Naive thymus-derived CD4-positive, alpha-beta T cell (primary cell): Measurements from ENCODE around the gene PPRC1. TPM values are rescaled to one million over a fixed set of nuclear protein-coding genes. Genes with fewer than 3 reads are reported as not detected.

Experiments used
- ATAC-seq: fragments of 150-1000 bp; cut with Tn5 transposase; 2 replicates; pipeline ENCODE4 v1.10.0; 2021; ENCODE audit warnings: mild to moderate bottlenecking, moderate library complexity
- CTCF ChIA-PET: fragments of 350-600 bp; sonication (Branson Sonifier 250); formaldehyde crosslinking; loops from one replicate; lab custom pipeline; 2021; ENCODE audit warnings: antibody characterized with exemption; lab: Charles Lee
- POLR2A ChIA-PET: fragments of 350-600 bp; sonication (Branson Sonifier 250); formaldehyde crosslinking; loops from one replicate; lab custom pipeline; 2021; ENCODE audit warnings: antibody characterized with exemption, inconsistent platforms; lab: Charles Lee
- DNase-seq, 9 donors: peaks; one replicate each; pipeline versions ENCODE4 v3.0.0 to v3.0.0-alpha.2; 2020 to 2022; ENCODE audit warnings: mixed read lengths in 1 of 9
- H3K27ac ChIP-seq: one replicate; pipeline ENCODE4 v1.7.0; 2013; ENCODE audit warnings: mild to moderate bottlenecking, low read depth, low read length, moderate library complexity
- H3K27me3 ChIP-seq, 2 donors: one replicate each; pipeline ENCODE4 v1.7.0; 2013; ENCODE audit warnings: low read length in 2 of 2, mild to moderate bottlenecking in 2 of 2, moderate library complexity in 2 of 2; ENCODE audit not compliant: control insufficient read depth in 2 of 2, insufficient read depth in 2 of 2
- H3K36me3 ChIP-seq, 3 experiments: 1 replicate in 2 of 3; 2 replicates in 1 of 3; pipeline ENCODE4 v1.7.0; 2013; ENCODE audit warnings: low read length in 3 of 3, mild to moderate bottlenecking in 3 of 3, moderate library complexity in 1 of 3; ENCODE audit not compliant: insufficient read depth in 3 of 3, control insufficient read depth in 2 of 3
- H3K4me1 ChIP-seq, 2 donors: one replicate each; pipeline ENCODE4 v1.7.0; 2013; ENCODE audit warnings: low read length in 2 of 2, mild to moderate bottlenecking in 2 of 2, moderate library complexity in 1 of 2; ENCODE audit not compliant: control insufficient read depth in 2 of 2, insufficient read depth in 2 of 2
- H3K4me3 ChIP-seq: 2 replicates; pipeline ENCODE4 v1.7.0; 2013; ENCODE audit warnings: mild to moderate bottlenecking, low read length
- H3K9me3 ChIP-seq, 3 experiments: 1 replicate in 2 of 3; 2 replicates in 1 of 3; pipeline ENCODE4 v1.7.0; 2013; ENCODE audit warnings: low read length in 3 of 3; ENCODE audit not compliant: control insufficient read depth in 2 of 3
- H3K27ac Mint-ChIP-seq, 9 donors: one replicate each; pipeline ENCODE4 v1.8.0; 2020 to 2022; ENCODE audit warnings: mixed read lengths in 9 of 9, mild to moderate bottlenecking in 8 of 9, moderate library complexity in 5 of 9, inconsistent platforms in 2 of 9
- H3K27me3 Mint-ChIP-seq, 5 donors: one replicate each; pipeline ENCODE4 v1.8.0; 2021 to 2022; ENCODE audit warnings: mixed read lengths in 5 of 5, mild to moderate bottlenecking in 1 of 5
- H3K36me3 Mint-ChIP-seq, 5 donors: one replicate each; pipeline ENCODE4 v1.8.0; 2020 to 2022; ENCODE audit warnings: mixed read lengths in 5 of 5, mild to moderate bottlenecking in 3 of 5, inconsistent platforms in 1 of 5
- H3K4me1 Mint-ChIP-seq, 7 donors: one replicate each; pipeline ENCODE4 v1.8.0; 2020 to 2022; ENCODE audit warnings: mixed read lengths in 7 of 7, mild to moderate bottlenecking in 3 of 7, inconsistent platforms in 1 of 7
- H3K4me3 Mint-ChIP-seq, 10 donors: one replicate each; pipeline ENCODE4 v1.8.0; 2020 to 2022; ENCODE audit warnings: mild to moderate bottlenecking in 10 of 10, mixed read lengths in 10 of 10, moderate library complexity in 6 of 10, inconsistent platforms in 2 of 10
- H3K9me3 Mint-ChIP-seq, 11 donors: one replicate each; pipeline ENCODE4 v1.8.0; 2020 to 2022; ENCODE audit warnings: mixed read lengths in 11 of 11, mild to moderate bottlenecking in 4 of 11, inconsistent platforms in 1 of 11, moderate library complexity in 1 of 11
- intact Hi-C, 2 donors: fragments of 100-400 bp; cut with micrococcal nuclease; formaldehyde crosslinking; loops; one replicate each; pipeline ENCODE4 v1.15.1; 2023
- polyA plus RNA-seq, 2 donors: library from polyadenylated mRNA; unstranded; fragments of 300-500 nt; fragmentation: Illumina TruSeq; gene quantifications; one replicate each; pipeline ENCODE4 v1.2.3, GENCODE V29; 2021
- total RNA-seq, 6 experiments: library from RNA in 5 of 6; stranded (reverse) in 5 of 6; gene quantifications; 1 replicate in 5 of 6; 2 replicates in 1 of 6; pipeline ENCODE4 v1.2.3 and lab custom pipeline; 2021 to 2026

The PPRC1 gene
- total and polyA plus RNA-seq, 7 experiments from 2014 or later = 9.7 to 56.5 (median 35.7) TPM

DNA sequence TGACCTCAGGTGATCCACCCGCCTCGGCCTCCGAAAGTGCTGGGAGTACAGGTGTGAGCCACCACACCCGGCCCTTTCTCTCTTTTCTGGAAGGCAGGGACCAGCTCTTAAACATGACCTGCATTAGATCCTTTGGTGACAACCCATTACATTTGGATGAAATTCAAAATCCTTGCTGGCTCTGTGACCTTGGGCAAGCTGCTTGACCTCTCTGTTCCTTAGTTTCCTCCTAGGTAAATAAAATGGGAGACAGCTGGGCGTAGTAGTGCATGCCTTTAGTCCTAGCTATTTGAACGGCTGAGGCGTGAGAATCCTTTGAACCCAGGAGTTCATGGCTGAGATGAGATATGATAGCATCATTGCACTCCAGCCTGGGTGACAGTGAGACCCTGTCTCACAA is 36.4 kb upstream of the PPRC1 start:
- Histone ChIP-seq H3K4me1 (no peaks in the 10 kb centered on the region), H3K36me3 (peaks cover 0 to 6% (median 0%) of the 10 kb centered on the region in 3 experiments), H3K27me3 (no peaks in the 10 kb centered on the region), H3K4me3 (no peak overlapping the region), H3K27ac (no peak overlapping the region), H3K9me3 (no peaks in the 10 kb centered on the region)
- Mint-ChIP-seq H3K27me3 (no peaks in the 10 kb centered on the region), H3K4me3 (no peak overlapping the region), H3K27ac (no peak overlapping the region), H3K9me3 (no peaks in the 10 kb centered on the region), H3K4me1 (peaks cover 0 to 2% (median 0%) of the 10 kb centered on the region in 7 donors), H3K36me3 (peaks cover 0 to 11% (median 3%) of the 10 kb centered on the region in 5 donors)
- no peak for DNase-seq
- ChIA-PET POLR2A (interaction anchor here (0.5 kb wide), 1 partner anchor 32 kb away, joined by 3 read pairs; no protein-coding TSS in a partner anchor), CTCF (no interaction called here)
- ATAC-seq = no peak
- intact Hi-C loops = no loop called here

DNA sequence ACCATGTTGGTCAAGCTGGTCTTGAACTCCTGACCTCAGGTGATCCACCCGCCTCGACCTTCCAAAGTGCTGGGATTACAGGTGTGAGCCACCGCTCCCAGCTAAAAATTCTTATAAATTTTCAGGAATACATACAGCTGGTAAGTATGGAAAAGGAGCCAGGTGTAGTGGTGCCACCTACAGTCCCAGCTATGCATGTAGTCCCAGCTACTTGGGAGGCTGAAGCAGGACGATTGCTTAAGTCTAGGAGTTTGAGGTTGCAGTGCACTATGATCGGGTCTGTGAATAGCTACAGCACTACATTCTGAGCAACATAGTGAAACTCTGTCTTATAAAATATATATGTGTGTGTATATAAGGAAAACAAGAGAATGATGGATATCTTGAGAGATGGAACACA is 31.7 kb upstream of the PPRC1 start:
- H3K27me3 Mint-ChIP-seq = no peaks in the 10 kb centered on the region
- ChIA-PET CTCF (no interaction called here), POLR2A (interaction anchor here (4.3 kb wide), 1 partner anchor 12 kb away, joined by 19 read pairs; no protein-coding TSS in a partner anchor)
- H3K36me3 ChIP-seq = peaks cover 0 to 6% (median 0%) of the 10 kb centered on the region in 3 experiments
- H3K27ac ChIP-seq = no peak overlapping the region
- H3K36me3 Mint-ChIP-seq = peaks cover 0 to 13% (median 0%) of the 10 kb centered on the region in 5 donors
- no peak overlapping the region for H3K4me3 ChIP-seq
- intact Hi-C loops = no loop called here
- no peaks in the 10 kb centered on the region for H3K9me3 ChIP-seq
- H3K27ac Mint-ChIP-seq = no peak overlapping the region
- H3K4me1 Mint-ChIP-seq = peaks cover 9 to 18% (median 14%) of the 10 kb centered on the region in 7 donors
- ATAC-seq (no peak), DNase-seq (no peak)
- no peaks in the 10 kb centered on the region for H3K9me3 Mint-ChIP-seq
- H3K4me3 Mint-ChIP-seq = no peak overlapping the region
- H3K27me3 ChIP-seq = no peaks in the 10 kb centered on the region
- no peaks in the 10 kb centered on the region for H3K4me1 ChIP-seq

DNA sequence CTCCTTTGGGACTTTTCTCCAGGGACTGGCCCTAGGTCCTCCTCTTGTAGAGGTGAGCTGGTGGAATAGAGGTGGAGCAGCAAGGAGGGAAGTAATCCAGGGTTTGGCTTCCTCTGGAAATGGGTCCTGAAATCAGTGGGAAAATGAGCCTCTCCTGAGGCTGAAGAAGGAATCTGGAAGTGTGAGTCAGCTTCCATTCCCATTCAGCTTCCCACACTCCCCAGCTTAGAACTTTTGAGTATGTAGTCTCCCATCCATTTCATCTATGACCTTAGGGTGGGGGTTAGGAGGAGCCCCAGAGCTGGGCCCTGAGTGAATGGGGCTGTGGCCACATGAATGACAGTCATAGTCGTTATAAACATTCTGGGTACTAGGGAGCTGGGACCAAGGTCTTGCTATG is 30.4 kb upstream of the PPRC1 start:
- intact Hi-C loops = no loop called here
- peaks cover 0 to 15% (median 0%) of the 10 kb centered on the region in 3 experiments for H3K36me3 ChIP-seq
- H3K4me1 Mint-ChIP-seq = peaks cover 9 to 20% (median 16%) of the 10 kb centered on the region in 7 donors
- H3K27me3 ChIP-seq = no peaks in the 10 kb centered on the region
- peaks cover 0 to 11% (median 0%) of the 10 kb centered on the region in 5 donors for H3K36me3 Mint-ChIP-seq
- ATAC-seq = no peak
- POLR2A ChIA-PET = interaction anchor here (1.5 to 4.3 kb wide), 3 partner anchors 10 to 22 kb away, joined by 5 to 19 read pairs (median 6); no protein-coding TSS in a partner anchor
- H3K27me3 Mint-ChIP-seq = no peaks in the 10 kb centered on the region
- no peaks in the 10 kb centered on the region for H3K9me3 Mint-ChIP-seq
- CTCF ChIA-PET = interaction anchor here (0.9 to 1.2 kb wide), 2 partner anchors 10 to 16 kb away, joined by 3 read pairs; no protein-coding TSS in a partner anchor
- H3K9me3 ChIP-seq = no peaks in the 10 kb centered on the region
- H3K4me3 ChIP-seq = no peak overlapping the region
- H3K27ac ChIP-seq = no peak overlapping the region
- no peak for DNase-seq
- no peak overlapping the region for H3K4me3 Mint-ChIP-seq
- no peaks in the 10 kb centered on the region for H3K4me1 ChIP-seq
- no peak overlapping the region for H3K27ac Mint-ChIP-seq

DNA sequence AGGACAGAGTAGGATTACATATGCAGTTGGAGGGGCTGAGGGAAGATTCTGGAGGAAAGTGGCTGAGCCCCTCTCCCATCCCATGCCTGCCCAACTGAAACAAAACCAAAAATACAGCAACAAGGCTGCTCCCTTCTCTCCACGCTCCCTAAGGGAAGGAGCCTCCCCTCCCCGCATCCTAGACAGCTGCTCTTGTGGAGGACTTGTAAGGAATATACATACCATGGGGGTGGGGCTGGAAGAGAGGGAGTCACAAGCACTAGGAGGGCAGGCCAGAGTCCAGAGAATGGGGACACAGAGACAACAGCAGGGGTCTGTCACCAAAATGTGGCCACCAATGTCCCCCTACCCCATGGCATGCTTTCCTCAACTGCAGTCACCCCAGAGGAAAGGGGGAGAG is 25.8 kb upstream of the PPRC1 start:
- Mint-ChIP-seq H3K36me3 (peaks cover 0 to 40% (median 13%) of the 10 kb centered on the region in 5 donors), H3K4me1 (peaks cover 13 to 31% (median 29%) of the 10 kb centered on the region in 7 donors), H3K27me3 (no peaks in the 10 kb centered on the region), H3K4me3 (no peak overlapping the region), H3K9me3 (no peaks in the 10 kb centered on the region), H3K27ac (peak overlapping the region in 2 of 9 donors; percentile 45 to 65)
- Histone ChIP-seq H3K36me3 (peaks cover 25 to 50% (median 26%) of the 10 kb centered on the region in 3 experiments), H3K4me3 (no peak overlapping the region), H3K4me1 (no peaks in the 10 kb centered on the region), H3K27me3 (no peaks in the 10 kb centered on the region), H3K9me3 (no peaks in the 10 kb centered on the region), H3K27ac (no peak overlapping the region)
- CTCF ChIA-PET = no interaction called here
- POLR2A ChIA-PET = no interaction called here
- intact Hi-C loops = no loop called here
- ATAC-seq (no peak), DNase-seq (no peak)

DNA sequence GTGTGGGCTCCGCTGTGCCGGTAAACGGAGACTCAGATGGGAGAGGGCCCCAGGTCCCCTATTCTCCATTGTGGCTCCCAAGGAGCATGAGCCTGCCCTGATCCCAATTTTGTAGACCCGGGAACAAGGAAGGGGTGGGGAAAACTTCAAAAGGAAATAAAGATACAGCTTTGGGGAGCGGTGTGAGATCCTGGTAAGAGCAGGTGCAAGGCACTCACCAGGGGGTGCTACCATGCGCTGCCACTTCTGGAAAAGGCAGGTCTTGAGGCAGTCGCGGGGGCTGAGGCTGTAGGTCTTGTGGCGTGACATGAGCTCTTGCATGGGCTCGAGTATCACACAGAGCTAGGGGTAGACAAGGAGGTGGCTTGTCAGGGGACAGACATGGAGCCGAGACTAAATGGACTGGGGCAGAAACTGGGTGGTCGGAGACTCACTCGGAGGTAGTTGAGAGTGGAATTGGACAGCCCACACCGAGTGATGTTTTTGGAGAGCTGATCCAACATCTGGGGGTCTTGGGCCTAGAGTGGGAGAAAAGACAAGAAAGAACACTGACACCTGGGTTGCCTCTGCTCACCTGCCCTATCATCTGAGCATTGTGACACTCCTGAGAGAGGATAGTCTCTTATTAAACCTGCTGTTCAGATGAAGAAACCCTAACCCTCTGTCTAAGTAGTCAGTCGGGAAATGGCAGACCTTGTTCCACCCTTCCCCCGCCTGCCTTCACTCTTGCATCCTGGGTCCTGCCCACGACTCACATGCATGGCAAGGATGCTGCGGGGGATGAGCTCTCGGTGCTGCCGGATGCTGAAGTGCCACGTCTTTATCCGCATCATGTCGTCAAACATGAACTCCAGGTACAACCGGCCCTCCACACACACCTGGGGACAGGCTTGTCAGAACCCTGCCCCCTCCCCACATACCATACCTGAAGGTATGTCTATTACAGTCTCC is 23.4 kb upstream of the PPRC1 start:
- ChIA-PET CTCF (interaction anchor here (0.7 to 1.0 kb wide), 2 partner anchors 21 to 211 kb away, joined by 4 read pairs; no protein-coding TSS in a partner anchor), POLR2A (interaction anchor here (0.6 to 1.1 kb wide), 6 partner anchors 9 to 426 kb away, joined by 3 read pairs; partner anchors contain the start of gene FBXL15)
- no peaks in the 10 kb centered on the region for H3K27me3 ChIP-seq
- no peak for DNase-seq
- intact Hi-C loops = no loop called here
- ATAC-seq = no peak
- no peaks in the 10 kb centered on the region for H3K9me3 Mint-ChIP-seq
- peaks cover 18% of the 10 kb centered on the region in 2 donors for H3K4me1 ChIP-seq
- H3K27ac Mint-ChIP-seq = peak overlapping the region in 5 of 9 donors; percentile 6 to 56 (median 38)
- H3K4me1 Mint-ChIP-seq = peaks cover 26 to 46% (median 43%) of the 10 kb centered on the region in 7 donors
- H3K27ac ChIP-seq = no peak overlapping the region
- H3K4me3 ChIP-seq = no peak overlapping the region
- H3K9me3 ChIP-seq = no peaks in the 10 kb centered on the region
- H3K36me3 Mint-ChIP-seq = peaks cover 0 to 39% (median 13%) of the 10 kb centered on the region in 5 donors
- H3K36me3 ChIP-seq = peaks cover 25 to 50% (median 26%) of the 10 kb centered on the region in 3 experiments
- H3K4me3 Mint-ChIP-seq = no peak overlapping the region
- H3K27me3 Mint-ChIP-seq = no peaks in the 10 kb centered on the region

DNA sequence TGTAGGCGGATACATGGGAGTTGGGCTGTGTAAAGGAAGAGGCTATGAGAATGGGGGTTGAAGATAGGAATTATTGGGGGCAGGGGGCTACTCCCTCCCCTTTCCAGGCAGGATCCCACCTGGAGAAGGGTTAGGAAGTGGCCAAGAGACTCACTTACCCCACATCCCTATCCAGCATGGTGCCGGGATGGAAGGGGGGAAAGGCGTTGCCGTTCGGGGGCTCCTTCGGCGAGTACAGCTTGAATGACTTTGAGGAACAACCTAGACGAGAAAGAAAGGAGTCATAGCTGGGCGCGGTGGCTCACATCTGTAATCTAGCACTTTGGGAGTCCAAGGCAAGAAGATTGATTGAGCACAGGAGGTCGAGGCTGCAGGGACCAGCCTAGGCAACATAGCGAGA is 21.6 kb upstream of the PPRC1 start:
- no peaks in the 10 kb centered on the region for H3K9me3 Mint-ChIP-seq
- peaks cover 0 to 36% (median 13%) of the 10 kb centered on the region in 5 donors for H3K36me3 Mint-ChIP-seq
- H3K27me3 ChIP-seq = no peaks in the 10 kb centered on the region
- no peak overlapping the region for H3K4me3 ChIP-seq
- ChIA-PET POLR2A (interaction anchor here (2.9 kb wide), 1 partner anchor 8 kb away, joined by 19 read pairs; no protein-coding TSS in a partner anchor), CTCF (interaction anchor here (1.2 to 1.3 kb wide), 2 partner anchors 12 to 38 kb away, joined by 3 to 7 read pairs; no protein-coding TSS in a partner anchor)
- peak overlapping the region in 1 of 10 donors; percentile 33 for H3K4me3 Mint-ChIP-seq
- H3K27ac Mint-ChIP-seq = peak overlapping the region in 4 of 9 donors; percentile 17 to 57 (median 30)
- no peak overlapping the region for H3K27ac ChIP-seq
- no peaks in the 10 kb centered on the region for H3K9me3 ChIP-seq
- no peak for ATAC-seq
- intact Hi-C loops = no loop called here
- no peak for DNase-seq
- H3K36me3 ChIP-seq = peaks cover 25 to 50% (median 26%) of the 10 kb centered on the region in 3 experiments
- peaks cover 23 to 31% of the 10 kb centered on the region in 2 donors for H3K4me1 ChIP-seq
- H3K4me1 Mint-ChIP-seq = peaks cover 26 to 48% (median 43%) of the 10 kb centered on the region in 7 donors
- H3K27me3 Mint-ChIP-seq = no peaks in the 10 kb centered on the region
